Inflammatory macrophage treated with lipopolysaccharide for 1 hour (primary cell): ENCODE data around the gene LGR6.
A peak's percentile ranks its signal among the peaks of the same experiment; 100 is the strongest.
"Not testable (repeated sequence)": the region's sequence is repeated elsewhere in the genome, so short reads cannot be mapped to it uniquely, and the experiment has no call there.

Source experiments
- DNase-seq, 2 donors: peaks; one replicate each; pipeline ENCODE4 v3.0.0-alpha.2; 2020 to 2022

LGR6 gene

DNA sequence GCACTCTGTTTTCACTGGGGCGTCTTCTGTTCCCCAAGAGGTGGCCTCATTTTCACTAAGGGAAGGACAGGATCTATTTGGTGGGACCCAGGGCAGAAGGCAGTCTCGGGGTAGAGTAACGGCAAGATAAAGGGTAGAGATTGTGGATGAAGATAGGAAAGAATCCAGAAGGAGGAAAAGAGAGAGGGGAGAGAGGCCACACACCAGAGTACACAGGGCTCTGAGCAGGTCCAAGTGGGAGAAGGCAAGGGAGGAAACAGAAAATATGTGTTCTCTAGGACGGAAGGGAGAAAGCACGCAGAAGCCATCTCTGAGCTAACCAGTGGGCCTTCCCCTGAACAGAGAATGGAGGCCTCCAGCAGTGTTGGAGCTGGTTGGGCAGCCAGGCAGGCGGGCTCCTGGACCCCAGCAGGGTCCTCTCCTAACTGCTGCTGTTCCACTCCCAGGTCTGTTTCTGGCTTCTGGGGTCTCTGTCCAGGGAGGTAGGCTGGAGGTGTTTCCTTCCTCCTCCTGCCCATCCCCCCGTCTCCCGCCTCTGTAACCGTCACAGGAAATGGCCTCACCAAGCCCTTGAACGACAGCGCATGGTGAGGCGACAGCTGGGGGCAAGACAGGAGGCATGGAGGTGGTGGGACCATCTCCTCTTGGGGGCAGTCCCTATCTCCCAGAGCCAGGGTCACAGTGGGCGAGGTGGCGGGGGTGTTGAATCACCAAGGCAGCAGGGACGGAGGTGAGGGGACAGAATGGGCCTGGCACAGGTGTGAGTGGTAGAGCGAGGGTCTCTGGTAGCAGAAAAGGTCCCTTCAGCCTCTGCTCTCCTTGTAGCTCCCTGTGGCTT lies 33.8 kb upstream of the LGR6 start:
- peak in 1 of 2 donors; percentile 38 for DNase-seq

DNA sequence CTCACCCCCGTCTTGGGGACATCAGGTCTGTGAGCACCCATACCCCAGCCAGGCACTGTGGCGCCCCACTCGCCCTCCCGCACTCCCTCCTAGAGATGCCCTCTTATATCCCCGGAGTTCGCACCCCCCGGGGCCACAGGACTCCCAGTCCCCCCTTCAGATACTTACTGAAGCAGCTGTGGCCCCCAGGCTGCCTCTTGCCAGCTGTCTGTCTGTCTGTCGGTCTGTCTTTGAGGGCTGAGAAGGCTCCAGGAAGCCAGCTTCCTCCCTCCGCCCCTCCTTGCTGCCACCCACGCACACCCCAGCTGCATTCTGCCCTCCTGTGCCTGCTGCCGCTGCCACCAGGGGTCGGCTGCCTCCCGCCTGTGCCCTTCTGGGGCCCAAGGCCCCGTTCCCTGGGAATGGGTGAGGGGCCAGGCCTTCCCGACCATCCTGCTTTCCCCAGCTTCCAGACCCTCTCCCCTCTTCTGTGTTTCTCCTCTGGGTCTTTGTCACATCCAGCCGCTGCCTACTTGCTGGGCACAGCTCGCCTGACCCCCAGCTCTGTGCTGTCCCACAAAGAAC lies 33.1 kb upstream of the LGR6 start, which contains the start of gene PTPN7:
Gene PTPN7, minus strand, starts transcription at position 226 of the 564 bp plus-strand sequence. CDS start 1,200 bp downstream, outside the sequence.
- DNase-seq, result peak; percentile 52 to 80

DNA sequence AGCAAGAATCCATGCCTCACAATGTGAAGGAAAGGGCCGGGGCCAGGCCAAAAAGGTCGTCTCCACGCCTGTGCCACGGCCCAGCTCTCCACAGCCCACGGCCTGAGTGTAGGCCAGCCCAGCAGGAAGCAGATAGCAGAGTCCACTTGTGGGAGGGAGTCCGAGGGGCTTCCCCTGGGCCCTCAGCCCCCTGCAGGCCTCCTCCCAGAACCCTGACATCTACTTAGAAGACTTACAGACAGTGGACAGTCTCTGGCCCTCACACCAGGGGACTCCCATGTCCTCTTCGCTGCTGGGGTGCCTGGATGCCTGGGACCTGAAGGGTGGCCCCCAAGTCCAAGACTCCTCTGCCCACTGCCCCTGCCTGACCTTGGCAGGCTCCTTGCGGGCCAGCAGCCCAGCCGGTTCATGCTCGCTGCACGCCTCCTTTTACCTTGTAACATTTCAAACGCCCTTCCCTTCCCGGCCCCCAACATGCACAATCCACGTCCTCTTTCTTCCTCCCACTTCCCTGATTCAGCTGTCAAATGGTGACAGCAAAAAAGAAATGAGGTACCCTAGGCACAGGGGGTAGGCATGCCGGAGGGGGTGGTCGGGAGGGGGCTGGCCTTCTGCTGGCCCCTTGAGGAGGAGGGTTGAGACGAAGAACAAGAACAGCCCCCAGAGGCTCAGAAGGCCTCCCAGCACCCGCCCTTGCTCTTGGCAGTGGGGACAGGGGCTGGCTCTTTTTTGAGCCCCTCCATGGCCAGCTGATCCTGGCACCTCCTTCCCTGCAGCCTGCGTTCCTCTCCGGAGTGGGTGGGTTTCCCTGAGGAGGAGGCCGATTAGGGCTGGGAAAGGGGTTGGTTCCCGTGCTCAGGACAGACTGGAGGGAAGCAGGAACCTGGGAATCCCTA lies 32.2 kb upstream of the LGR6 start:
- no peak for DNase-seq

DNA sequence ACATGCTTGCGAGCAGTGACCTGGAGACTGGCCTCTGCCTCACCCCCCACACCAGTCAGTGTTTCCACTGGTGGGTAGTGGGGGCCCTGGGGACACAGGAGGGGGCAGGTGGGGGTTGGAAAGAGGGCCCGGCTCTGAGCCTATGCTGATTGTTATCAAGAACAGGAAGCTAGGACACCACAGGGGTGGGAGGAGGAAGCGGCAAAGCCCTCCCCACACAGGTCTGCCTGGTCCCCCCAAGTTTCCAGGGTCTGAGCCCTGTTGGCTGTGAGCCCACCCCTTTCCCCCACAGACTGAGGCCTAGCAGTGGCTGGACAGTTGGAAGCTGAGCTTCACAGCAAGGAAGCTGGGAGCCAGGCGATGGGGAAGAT lies 31.6 kb upstream of the LGR6 start:
- no peak for DNase-seq

DNA sequence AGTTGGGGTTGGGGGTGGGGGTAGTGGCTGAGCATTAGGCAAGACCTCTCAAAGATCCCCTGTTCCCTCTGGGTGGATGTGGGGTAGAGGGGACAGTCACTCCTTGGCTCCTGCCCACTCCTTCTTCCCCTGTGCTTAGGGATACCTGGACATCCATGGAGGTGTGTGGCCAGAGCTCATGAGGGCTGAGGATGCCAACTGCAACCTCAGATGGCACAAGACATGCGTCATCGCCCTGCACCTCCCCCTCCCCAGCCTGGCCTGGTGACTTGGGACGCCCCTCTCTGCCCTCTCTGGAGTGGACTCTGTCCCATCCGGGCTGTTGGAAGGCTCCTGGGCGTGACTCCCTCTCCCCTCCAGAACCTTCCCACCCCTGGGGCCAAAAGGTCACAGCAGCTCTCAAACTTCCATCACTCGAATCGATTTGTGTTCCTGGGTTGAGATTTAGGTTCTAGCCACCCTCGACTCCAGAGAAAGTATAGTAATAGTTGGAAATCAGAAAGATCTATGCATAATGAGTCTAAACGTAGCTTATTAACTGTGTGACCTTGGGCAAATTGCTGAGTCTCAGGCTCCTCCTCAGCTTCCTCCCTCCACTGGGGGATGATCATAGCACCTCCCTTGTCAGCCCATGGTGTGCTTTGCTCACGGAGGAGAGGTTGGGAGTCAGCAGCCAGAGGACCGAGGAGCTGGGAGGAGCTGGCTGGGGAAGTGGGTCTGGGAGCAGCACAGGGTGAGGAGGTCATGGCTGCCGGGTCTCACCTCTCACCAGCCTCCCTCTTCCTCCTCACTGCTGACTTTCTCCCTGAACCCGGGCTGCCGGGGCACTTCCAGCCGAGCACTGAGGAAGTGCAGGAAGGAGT lies 30.9 kb upstream of the LGR6 start:
- DNase-seq, result no peak

DNA sequence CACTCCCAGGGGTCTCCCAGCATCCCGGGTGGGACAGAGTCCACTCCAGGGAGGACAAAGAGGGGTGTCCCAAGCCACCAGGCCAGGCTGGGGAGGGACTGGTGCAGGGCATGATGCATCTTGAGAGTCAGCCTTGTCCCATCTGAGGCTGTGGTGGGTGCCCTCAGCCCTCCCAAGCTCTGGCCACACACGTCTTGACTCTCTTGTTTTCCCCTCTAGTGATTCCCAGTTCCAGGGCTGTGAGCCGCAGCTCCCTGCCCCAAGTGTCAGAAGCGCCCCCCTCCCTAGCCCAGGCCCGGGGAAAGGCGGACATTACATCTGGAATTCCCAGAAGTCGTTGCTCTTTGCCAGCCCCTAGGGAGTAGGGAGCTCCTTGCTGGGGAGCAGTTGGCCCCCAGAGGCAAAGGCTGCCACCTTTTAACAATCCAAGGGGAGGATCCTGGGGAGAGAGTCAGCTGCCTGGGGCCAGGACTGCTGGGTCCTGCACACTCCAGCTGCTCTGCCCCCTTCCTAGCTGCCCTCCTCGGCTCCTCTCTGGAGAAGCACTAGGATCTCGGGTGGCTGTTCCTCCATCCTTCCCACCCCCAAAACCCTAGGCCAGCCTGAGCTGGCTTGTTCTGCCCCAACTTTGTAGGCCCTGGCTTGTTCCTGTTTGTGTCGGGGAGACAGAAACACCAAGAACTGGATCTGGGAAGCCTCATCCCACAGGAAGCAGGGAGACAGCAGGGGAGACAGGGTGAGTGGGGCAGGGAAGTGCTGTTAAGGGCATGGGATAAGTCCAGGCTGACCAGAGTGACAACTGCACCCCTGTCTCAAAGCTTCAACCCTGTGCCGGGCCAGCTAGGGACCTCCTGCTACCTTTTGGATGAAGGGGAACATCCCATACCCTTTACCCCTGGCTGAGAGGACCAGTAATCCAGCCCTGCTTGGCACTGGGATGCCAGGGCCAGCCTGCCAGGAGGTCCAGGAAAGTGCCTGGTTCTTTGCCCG lies 30.0 kb upstream of the LGR6 start:
- DNase-seq, result no peak

DNA sequence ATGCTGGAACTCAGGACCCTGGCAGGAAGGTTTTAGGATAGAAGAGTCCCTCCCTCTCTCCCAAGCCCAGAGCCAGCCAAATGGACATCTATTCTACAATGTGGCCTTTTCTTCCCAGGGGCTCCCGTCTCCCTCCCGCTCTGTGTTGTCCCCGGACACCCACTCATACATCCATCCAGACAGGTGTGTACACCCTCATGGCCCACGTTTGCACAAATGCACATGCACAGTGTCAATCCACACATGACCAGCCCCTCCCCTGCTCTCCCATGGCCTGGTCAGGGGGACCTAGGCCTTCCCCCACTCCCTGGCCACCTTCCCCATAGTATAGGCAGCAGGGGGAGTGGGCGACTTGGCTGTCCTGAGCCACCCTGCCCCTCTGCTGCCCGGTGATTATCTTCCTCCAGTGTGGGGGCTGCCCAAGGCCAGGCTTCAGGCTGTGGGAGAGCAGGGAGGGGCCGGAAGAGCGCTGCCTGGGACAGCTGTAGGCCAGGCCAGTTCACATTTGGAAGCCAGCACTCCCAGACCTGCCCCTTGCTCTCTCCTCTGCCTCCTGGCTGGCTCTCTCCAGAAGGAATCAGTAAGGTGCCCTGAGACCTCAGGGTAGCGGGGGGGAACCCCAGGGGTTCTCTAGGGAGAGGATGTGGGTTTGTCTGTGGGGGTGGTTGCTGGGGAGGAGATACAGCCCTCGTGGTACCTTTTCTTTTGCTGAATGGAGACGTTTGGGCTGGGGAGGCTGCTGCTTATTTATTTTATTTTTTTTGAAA lies 29.1 kb upstream of the LGR6 start:
- DNase-seq, result no peak

DNA sequence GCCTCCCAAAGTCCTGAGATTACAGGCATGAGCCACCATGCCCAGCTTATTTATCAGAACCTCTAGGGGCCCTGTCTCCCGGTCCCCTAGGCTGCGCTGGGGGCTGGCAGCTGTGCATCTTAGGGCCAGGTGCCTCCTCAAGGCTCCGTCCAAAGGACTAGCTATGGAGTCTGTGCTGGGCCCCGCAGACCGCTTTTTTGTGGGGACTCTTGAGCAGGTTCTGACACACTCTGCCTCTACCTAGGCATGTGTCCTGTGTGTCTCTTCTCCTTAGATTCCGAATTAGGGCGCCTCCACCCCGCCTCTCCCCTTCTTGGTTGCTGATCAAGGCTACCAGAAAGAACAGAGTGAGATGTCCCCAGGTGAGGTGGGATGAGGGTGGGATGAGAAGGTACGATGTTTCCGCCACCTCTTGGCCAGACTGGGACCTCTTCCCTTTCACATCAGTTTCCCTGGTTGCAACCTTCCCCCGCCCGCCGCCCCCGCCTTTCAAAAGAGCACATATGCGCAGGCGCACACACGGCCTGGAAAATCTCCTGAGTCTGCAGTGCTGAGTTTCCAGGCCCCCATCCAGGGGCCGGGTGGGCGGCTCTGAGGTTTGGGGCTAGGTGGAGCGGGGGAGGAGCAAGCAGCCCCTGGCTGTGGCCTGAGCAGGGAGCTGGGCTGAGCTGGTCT lies 28.2 kb upstream of the LGR6 start:
- DNase-seq, result no peak

DNA sequence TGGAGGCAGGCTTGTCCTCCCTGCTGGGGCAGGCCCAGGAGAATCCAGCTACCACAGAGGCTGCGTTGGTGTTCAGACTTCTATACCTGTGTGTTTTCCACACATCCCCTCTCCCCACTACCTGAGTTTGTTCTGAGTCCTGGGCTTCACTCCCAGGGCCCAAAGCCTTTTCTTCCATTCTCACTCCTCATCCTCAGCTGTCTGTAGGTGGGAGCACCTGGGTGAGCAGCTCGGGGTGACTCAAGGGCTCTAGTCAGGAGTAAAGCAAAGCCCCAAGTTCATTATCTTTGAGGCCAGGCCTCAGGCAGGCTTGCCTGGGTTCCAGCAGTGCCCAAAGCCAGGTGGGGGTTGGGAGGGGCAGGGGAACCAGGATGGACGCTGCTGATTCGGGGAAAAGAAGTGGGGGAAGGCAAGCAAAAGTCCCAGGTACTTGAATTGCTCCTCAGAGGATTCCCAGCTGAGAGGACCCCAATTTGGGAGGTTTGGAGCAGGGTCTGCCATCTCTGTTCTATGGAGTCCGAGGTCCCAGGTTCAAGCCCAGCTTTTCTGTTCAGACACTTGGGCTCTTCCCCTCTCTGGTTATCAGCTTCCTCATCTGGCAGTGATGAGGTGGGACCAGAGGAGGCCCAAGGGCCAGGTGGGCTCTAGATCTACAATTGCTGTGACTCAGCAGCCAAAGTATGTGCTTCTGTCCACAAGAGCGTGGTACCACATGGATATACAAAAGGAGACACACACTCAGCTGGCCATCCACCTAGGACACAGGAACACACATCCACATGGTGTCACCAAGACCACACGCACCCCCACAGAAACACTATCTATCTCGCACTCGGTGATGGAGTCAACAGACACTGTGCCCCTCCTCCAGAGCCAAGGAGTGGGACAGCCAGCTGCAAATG lies 27.4 kb upstream of the LGR6 start:
- DNase-seq, result no peak

DNA sequence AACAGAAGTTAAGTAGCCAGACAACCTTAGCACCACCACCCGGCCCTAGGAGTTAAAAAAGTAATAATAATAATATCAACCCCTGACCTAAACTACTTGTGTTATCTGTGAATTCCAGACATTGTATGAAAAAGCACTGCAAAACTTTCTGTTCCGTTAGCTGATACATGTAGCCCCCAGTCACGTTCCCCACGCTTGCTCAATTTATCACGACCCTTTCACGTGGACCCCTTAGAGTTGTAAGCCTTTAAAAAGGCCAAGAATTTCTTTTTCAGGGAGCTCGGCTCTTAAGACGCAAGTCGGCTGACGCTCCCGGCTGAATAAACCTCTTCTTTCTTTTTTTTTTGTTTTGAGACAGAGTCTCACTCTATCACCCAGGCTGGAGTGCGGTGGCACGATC lies 26.5 kb upstream of the LGR6 start:
- DNase-seq, result not testable (repeated sequence)

DNA sequence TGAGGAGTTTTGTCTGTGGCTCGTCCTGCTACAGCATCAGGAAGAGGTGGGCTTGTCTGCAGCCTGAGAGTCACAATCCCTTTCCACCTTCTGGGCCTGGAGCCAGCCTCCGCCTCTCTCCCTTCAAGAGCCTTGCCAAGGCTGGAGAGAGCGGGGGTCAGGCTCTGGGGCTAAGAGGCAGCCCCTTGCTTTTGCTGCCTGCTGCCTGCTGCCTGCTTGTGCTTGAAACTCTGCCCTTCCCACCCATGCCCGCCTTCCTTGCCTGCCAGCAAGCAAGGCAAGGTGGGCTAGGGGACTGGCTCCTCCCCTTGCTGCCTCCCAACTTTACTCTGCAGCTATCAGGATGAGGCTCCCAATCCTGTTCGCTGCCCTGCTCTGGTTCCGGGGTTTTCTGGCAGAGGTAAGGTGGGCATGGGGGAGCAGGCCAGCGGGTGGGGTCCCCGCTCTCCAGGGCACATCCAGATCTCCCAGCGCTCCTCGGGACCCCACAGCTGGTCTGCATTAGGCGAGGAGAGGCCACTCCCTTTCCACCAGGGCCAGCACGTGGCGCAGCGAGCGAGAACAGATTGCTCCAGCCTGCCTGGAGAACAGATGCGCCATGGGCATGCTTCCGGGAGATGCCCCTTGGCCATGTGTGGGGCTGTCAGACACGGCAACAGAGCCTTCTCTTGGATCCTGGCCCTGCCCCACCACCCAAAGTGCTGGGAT lies 25.7 kb upstream of the LGR6 start:
- DNase-seq, result no peak

DNA sequence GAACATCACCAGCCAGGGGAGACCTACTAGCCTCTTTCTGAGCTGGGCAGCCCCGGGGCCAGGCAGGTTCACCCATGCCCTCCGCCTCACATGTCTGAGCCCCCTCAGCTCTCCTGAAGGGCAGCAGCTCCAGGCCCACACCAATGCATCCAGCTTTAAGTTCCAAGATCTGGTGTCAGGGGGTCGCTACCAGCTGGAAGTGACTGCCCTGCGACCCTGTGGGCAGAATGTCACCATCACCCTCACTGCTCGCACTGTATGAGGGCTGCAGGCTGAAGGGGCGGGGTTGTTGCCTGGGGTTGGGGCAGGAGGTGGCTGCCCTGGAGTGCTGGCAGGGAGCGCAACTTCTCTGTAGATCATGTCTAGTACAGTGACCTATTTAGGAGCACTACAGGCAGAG lies 24.7 kb upstream of the LGR6 start:
- DNase-seq, result no peak

DNA sequence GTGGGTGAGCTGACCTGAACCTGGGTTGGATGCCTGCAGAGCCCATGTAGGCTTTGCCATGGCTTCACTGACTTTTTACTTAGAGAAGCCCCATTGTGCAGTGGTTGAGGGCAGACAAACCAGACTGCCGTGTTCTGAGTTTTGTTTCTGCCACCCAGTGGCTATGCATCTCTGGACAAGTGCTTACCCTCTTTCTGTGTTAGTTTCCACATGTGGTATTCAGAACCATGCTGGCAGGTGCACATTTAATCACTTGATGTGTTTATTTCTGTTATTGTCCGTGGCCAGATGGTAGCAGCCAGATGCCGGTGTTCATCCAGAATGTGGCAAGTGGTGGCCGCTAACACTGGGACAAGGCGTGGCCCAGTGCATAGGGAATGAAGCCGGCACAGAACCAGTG lies 22.9 kb upstream of the LGR6 start:
- DNase-seq, result no peak

DNA sequence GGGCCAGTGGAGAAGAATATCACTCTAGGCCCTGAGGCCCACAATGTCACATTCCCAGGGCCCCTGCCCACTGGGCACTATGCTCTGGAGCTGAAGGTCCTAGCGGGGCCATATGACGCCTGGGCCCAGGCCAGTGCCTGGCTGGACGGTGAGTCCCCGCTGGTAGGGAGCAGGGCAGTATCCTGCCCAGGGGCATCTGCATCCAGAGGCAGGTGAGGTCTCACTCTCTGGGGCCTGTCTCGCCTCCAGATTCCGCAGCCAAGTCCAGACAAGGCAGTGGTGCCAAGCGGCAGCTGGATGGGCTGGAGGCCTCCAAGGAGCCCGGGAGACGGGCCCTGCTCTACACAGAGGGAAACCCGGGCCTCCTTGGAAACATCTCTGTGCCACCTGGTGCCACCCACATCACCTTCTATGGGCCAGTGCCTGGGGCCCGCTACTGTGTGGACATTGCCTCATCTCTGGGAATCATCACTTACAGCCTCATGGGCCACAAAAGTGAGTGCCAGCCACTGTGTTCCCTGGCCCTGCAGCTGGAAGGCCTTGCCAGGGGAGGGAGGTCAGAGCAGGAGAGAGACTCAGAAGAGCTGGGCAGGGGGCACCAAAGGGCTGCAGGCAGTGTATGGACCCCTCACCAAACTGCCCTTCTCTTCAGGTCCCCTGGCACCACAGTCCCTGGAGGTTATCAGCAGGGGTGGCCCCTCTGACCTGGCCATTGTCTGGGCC lies 22.1 kb upstream of the LGR6 start:
- no peak for DNase-seq

DNA sequence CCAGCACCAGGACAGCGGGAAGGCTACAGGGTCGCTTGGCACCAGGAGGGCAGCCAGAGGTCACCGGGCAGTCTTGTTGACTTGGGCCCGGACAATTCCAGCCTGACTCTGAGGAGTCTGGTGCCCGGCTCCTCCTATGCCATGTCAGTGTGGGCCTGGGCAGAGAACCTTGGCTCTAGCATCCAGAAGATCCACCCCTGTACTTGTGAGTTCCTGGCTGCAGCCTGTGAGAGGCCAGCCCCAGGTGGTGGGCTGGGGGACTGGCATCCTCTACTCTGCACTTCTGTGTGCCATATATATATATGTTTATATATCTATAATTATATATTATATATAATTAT lies 21.6 kb upstream of the LGR6 start:
- no peak for DNase-seq

DNA sequence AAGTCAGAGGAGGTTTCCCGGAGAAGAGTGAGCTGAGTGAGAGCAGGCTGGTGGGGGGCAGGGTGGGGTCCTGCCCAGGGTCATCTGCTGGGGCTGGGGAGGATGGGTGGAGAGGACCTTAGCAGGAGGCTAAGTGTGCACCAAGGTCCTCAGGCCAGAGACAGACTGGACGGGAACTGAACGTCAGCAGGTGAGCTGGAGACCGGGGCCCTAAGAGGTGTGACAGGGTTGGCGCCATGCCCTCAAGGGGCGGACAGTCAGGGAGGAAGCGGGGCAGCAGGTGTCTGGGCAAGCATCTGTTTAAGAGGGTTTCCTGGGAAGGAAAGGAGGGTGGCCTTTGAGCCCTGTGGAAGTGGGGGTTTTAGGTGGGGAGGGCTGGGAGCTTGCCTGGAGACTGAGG lies 19.6 kb upstream of the LGR6 start:
- no peak for DNase-seq
